Spleen (tissue), 11 donors: Measurements from ENCODE around the gene PLA1A. TPM values are rescaled to one million over a fixed set of nuclear protein-coding genes. Genes with fewer than 3 reads are reported as not detected.
A peak's percentile ranks its signal among the peaks of the same experiment; 100 is the strongest.

ENCODE experiments used
- DNase-seq: peaks from one replicate; pipeline ENCODE4 v3.0.0-alpha.2; 2020
- H3K27ac ChIP-seq, 8 donors: fragments of 200-600 bp; sonication (generic) in 7 of 8; 1 replicate in 4 of 8; 2 replicates in 4 of 8; pipeline versions ENCODE4 v1.5.0 to v1.8.0; 2016 to 2021; ENCODE audit warnings: inconsistent platforms in 4 of 8, mild to moderate bottlenecking in 4 of 8, moderate library complexity in 1 of 8
- H3K27me3 ChIP-seq, 7 donors: fragments of 200-600 bp; sonication (generic) in 6 of 7; replicated peaks in 1 of 7; 1 replicate in 4 of 7; 2 replicates in 3 of 7; pipeline versions ENCODE4 v1.5.0 to v1.8.0; 2016 to 2021; ENCODE audit warnings: inconsistent platforms in 3 of 7, mild to moderate bottlenecking in 1 of 7
- H3K36me3 ChIP-seq, 6 donors: fragments of 200-600 bp; sonication (generic) in 5 of 6; 1 replicate in 4 of 6; 2 replicates in 2 of 6; pipeline versions ENCODE4 v1.5.0 to v1.8.0; 2016 to 2021; ENCODE audit warnings: inconsistent platforms in 2 of 6
- H3K4me1 ChIP-seq, 6 donors: fragments of 200-600 bp; sonication (generic) in 5 of 6; 1 replicate in 3 of 6; 2 replicates in 3 of 6; pipeline versions ENCODE4 v1.5.0 to v1.8.0; 2016 to 2021; ENCODE audit warnings: inconsistent platforms in 3 of 6
- H3K4me3 ChIP-seq, 8 donors: fragments of 200-600 bp; sonication (generic) in 7 of 8; 1 replicate in 4 of 8; 2 replicates in 4 of 8; pipeline versions ENCODE4 v1.5.0 to v1.8.0; 2016 to 2021; ENCODE audit warnings: inconsistent platforms in 4 of 8, mild to moderate bottlenecking in 4 of 8, moderate library complexity in 2 of 8
- H3K9me3 ChIP-seq, 8 donors: fragments of 200-600 bp; sonication (generic) in 7 of 8; 1 replicate in 4 of 8; 2 replicates in 4 of 8; pipeline versions ENCODE4 v1.5.0 to v1.8.0; 2016 to 2021; ENCODE audit warnings: inconsistent platforms in 4 of 8
- POLR2A ChIP-seq, 3 donors: fragments of 450-650 bp; IDR thresholded peaks; one replicate each; pipeline ENCODE4 v1.5.1; 2017; ENCODE audit warnings: antibody characterized with exemption in 3 of 3, mild to moderate bottlenecking in 1 of 3
- POLR2AphosphoS5 ChIP-seq, 3 donors: sonication (generic); formaldehyde crosslinking; IDR thresholded peaks; one replicate each; pipeline ENCODE4 v1.5.1; 2017; ENCODE audit warnings: antibody characterized with exemption in 3 of 3
- WGBS, 5 donors: extraction: QIAGEN DNeasy Blood & Tissue Kit in 3 of 5; methylation state at CpG; one replicate each; pipeline versions ENCODE4 v1.1.5 to v1.1.7; 2013 to 2018; 5-methylcytosine and 5-hydroxymethylcytosine counted together
- intact Hi-C: fragments of 100-400 bp; cut with DNase I; formaldehyde crosslinking; loops from one replicate; pipeline ENCODE4 v1.15.0; 2023; ENCODE audit warnings: low total_unique reads
- polyA plus RNA-seq, 3 donors: library from polyadenylated mRNA; stranded (reverse); fragments of 200-250 nt; gene quantifications; one replicate each; pipeline ENCODE4 v1.2.1, GENCODE V29; 2013
- total RNA-seq, 7 donors: library from RNA; depleted of rRNA in 3 of 7; stranded (reverse); fragments of >200 nt in 3 of 7; fragmentation: NEBNext Ultra II Directional in 4 of 7; extraction: Animal tissue kit (Norgen Biotek cat#: 25700) in 4 of 7; gene quantifications; one replicate each; pipeline versions ENCODE4 v1.1.0 to v1.2.1, GENCODE V29; 2016 to 2021
- TF ChIP-seq, protein P1 (sequence below), 11 experiments: fragments of 200-600 bp in 7 of 11; fragments of 450-650 bp in 4 of 11; sonication (generic) in 4 of 11; IDR thresholded peaks in 8 of 11; conservative IDR thresholded peaks in 3 of 11; 1 replicate in 7 of 11; 2 replicates in 4 of 11; pipeline versions ENCODE4 v1.4.0 to v1.8.0; 2016 to 2021; ENCODE audit warnings: antibody characterized with exemption in 11 of 11, inconsistent platforms in 4 of 11, mild to moderate bottlenecking in 1 of 11
- donor health status: healthy with polysubstance abuse.
- donor health status: DM: no; HTN: no; CAD: no; lungs with moderate emphysema.
- donor health status: DM: no; HTN: no; CAD: no.
- donor health status: Bipolar disorder and iron deficiency.
- donor health status: healthy.
- donor health status: DM: no; HTN: no; CAD: no.
- donor health status: DM: yes; HTN: yes; CAD: no.

The PLA1A gene
- total and polyA plus RNA-seq, 10 donors: 0.27 to 6.8 (median 0.79) TPM; not detected in 1

DNA sequence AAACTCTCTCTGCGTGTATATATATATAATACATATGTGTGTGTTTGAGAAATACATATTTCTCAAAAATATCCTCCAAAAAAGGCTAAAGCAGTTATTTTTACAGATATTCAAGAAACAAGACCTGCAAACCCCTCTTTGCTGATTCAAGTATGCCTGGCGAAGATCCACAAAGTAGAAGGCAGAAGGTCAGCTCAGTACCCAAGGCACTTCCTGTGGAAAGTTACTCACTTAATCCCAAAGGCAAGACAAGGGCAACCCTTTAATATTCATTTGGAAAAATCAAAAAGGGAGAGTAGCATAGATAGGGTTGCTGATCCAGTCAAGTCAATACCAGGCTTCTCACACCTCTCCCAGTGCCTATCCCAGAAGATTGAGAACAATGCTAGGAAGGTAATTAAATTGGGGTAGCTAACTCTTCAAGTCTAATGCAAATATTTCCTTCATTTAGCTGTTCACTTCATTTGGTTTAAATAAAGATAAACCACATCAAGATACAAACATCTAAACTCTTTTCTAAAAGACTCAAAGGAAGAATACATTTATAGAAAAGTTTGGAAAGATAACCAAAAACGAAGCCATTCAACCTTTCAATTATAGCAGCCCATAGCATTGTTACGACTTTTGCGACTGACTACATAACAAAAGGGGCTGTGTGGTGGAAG is 72.4 kb downstream of the PLA1A start:
- H3K4me1 ChIP-seq: peaks cover 3 to 50% (median 17%) of the 10 kb centered on the region in 6 donors
- intact Hi-C loops: loop anchor here (10.0 kb wide), 1 partner anchor 85 kb away; no protein-coding TSS in a partner anchor
- peak overlapping the region; percentile 15 to 81 (median 52) for H3K27ac ChIP-seq
- DNase-seq: no peak
- WGBS, 5 donors: 85 to 92% (median 86%) methylated on average over 5 of the region's 5 CpGs
- peaks cover 0 to 93% (median 50%) of the 10 kb centered on the region in 6 donors for H3K36me3 ChIP-seq
- no peak overlapping the region for H3K4me3 ChIP-seq
- no peaks in the 10 kb centered on the region for H3K27me3 ChIP-seq
- TF ChIP-seq, protein P1, sequence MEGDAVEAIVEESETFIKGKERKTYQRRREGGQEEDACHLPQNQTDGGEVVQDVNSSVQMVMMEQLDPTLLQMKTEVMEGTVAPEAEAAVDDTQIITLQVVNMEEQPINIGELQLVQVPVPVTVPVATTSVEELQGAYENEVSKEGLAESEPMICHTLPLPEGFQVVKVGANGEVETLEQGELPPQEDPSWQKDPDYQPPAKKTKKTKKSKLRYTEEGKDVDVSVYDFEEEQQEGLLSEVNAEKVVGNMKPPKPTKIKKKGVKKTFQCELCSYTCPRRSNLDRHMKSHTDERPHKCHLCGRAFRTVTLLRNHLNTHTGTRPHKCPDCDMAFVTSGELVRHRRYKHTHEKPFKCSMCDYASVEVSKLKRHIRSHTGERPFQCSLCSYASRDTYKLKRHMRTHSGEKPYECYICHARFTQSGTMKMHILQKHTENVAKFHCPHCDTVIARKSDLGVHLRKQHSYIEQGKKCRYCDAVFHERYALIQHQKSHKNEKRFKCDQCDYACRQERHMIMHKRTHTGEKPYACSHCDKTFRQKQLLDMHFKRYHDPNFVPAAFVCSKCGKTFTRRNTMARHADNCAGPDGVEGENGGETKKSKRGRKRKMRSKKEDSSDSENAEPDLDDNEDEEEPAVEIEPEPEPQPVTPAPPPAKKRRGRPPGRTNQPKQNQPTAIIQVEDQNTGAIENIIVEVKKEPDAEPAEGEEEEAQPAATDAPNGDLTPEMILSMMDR (IDR thresholded peaks at IDR 0.05 in 8 of 11, conservative IDR thresholded peaks at IDR 0.05 in 3 of 11): no peak
- TF ChIP-seq POLR2AphosphoS5 (IDR thresholded peaks at IDR 0.05) (peak in 1 of 3 donors; percentile 43), POLR2A (IDR thresholded peaks at IDR 0.05) (no peak)
- no peaks in the 10 kb centered on the region for H3K9me3 ChIP-seq

DNA sequence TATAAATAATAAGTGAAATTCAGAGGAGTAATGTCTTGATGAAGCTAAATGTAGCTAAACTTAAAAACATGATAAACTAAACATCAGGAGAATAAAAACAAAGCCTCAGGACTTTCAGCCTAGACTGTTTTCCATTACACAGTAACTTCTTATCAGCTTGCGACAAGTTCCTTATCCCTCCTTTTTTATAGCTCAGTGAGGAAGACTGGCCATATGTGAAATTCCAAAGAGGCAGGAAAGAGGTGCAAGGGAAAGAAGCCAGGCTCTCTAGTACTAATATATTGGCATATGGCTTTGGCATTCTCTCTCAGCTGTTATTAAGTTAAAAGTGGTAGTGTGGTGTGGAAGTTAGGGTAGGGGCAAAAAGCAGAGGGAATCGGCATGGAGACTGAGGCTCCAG is 75.1 kb downstream of the PLA1A start:
- no peaks in the 10 kb centered on the region for H3K9me3 ChIP-seq
- H3K4me3 ChIP-seq: no peak overlapping the region
- peaks cover 17 to 63% (median 30%) of the 10 kb centered on the region in 6 donors for H3K4me1 ChIP-seq
- H3K36me3 ChIP-seq: peaks cover 0 to 76% (median 51%) of the 10 kb centered on the region in 6 donors
- H3K27me3 ChIP-seq: no peaks in the 10 kb centered on the region
- intact Hi-C loops: no loop called here
- TF ChIP-seq POLR2A (IDR thresholded peaks at IDR 0.05) (no peak), POLR2AphosphoS5 (IDR thresholded peaks at IDR 0.05) (no peak)
- TF ChIP-seq, protein P1 (IDR thresholded peaks at IDR 0.05 in 8 of 11, conservative IDR thresholded peaks at IDR 0.05 in 3 of 11): no peak
- WGBS, 5 donors: 87 to 94% (median 90%) methylated on average over 2 of the region's 2 CpGs
- H3K27ac ChIP-seq: no peak overlapping the region
- DNase-seq: no peak

DNA sequence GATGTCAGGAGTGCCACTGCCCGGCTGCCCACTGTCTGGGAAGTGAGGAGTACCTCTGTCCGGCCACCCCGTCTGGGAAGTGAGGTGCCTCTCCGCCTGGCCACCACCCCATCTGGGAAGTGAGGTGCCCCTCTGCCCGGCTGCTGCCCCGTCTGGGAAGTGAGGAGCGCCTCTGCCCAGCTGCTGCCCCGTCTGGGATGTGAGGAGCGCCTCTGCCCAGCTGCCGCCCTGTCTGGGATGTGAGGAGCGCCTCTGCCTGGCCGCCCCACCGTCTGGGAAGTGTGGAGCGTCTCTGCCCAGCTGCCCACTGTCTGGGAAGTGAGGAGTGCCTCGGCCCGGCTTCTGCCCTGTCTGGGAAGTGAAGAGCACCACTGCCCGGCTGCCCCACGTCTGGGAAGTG is 76.2 kb downstream of the PLA1A start:
- no peak overlapping the region for H3K27ac ChIP-seq
- WGBS, 5 donors: 89 to 96% (median 92%) methylated on average over 14 to 18 of the region's 18 CpGs
- no peak overlapping the region for H3K4me3 ChIP-seq
- peaks cover 17 to 69% (median 35%) of the 10 kb centered on the region in 6 donors for H3K4me1 ChIP-seq
- no peaks in the 10 kb centered on the region for H3K27me3 ChIP-seq
- no peaks in the 10 kb centered on the region for H3K9me3 ChIP-seq
- peak; percentile 78 for DNase-seq
- intact Hi-C loops: no loop called here
- no peak for TF ChIP-seq POLR2A (IDR thresholded peaks at IDR 0.05)
- no peak for TF ChIP-seq POLR2AphosphoS5 (IDR thresholded peaks at IDR 0.05)
- TF ChIP-seq, protein P1 (IDR thresholded peaks at IDR 0.05 in 8 of 11, conservative IDR thresholded peaks at IDR 0.05 in 3 of 11): no peak
- peaks cover 0 to 65% (median 45%) of the 10 kb centered on the region in 6 donors for H3K36me3 ChIP-seq

DNA sequence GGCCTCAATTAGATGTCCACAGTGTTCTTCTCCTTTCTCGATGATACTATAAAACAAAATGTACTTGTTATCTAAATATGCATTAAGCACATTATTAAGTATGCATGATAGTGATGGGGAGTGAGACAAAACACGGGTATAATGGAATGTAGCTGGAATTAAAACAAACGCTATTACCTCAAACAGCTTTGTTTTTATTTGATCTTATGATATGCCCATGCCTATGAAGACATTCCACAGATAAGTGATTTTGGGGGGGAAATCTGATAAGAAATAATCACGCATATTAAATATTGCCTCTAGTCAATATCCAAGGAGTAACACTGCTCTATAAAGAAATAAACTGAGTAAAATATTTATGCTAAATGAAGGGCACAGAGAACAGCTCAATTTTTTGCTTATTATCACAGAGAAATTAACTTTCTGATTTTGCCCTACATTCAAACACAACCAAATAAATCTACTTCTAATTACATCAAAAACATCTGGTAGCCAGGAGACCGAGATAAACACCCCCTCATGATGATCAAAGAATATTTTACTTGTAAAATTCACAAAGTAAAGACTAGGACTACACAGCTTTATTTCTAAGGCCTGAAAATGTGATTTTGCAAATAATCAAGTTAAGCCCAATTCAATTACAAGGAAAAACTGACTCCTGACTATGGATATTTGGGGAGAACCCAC is 77.6 kb downstream of the PLA1A start:
- intact Hi-C loops: no loop called here
- TF ChIP-seq POLR2AphosphoS5 (IDR thresholded peaks at IDR 0.05) (no peak), POLR2A (IDR thresholded peaks at IDR 0.05) (no peak)
- TF ChIP-seq, protein P1 (IDR thresholded peaks at IDR 0.05 in 8 of 11, conservative IDR thresholded peaks at IDR 0.05 in 3 of 11): no peak
- no peak for DNase-seq
- 86 to 93% (median 91%) methylated on average over 5 of the region's 5 CpGs for WGBS, 5 donors
- peak overlapping the region in 2 of 8 donors; percentile 73 to 85 for H3K4me3 ChIP-seq
- no peaks in the 10 kb centered on the region for H3K27me3 ChIP-seq
- H3K27ac ChIP-seq: peak overlapping the region in 6 of 8 donors; percentile 69 to 99 (median 97)
- H3K9me3 ChIP-seq: no peaks in the 10 kb centered on the region
- H3K4me1 ChIP-seq: peaks cover 13 to 57% (median 31%) of the 10 kb centered on the region in 6 donors
- H3K36me3 ChIP-seq: peaks cover 0 to 51% (median 39%) of the 10 kb centered on the region in 6 donors
